ENCODE measurements around the gene AMHR2.
"Not testable (repeated sequence)": the region's sequence is repeated elsewhere in the genome, so short reads cannot be mapped to it uniquely, and the experiment has no call there.

AMHR2 gene

GRCh38 chr12:53415752-53416389, 7.8 kb upstream of the AMHR2 start:
- DNase-seq: not testable (repeated sequence)

- DNase-seq: not testable (repeated sequence)
Observed at GRCh38 chr12:53417291-53417816, 6.3 kb upstream of the AMHR2 start.

- no peak for DNase-seq
Observed at GRCh38 chr12:53418221-53418620, 5.4 kb upstream of the AMHR2 start.

- DNase-seq: no peak
Observed at GRCh38 chr12:53419756-53420155, 3.9 kb upstream of the AMHR2 start.

GRCh38 chr12:53422247-53422646, 1.4 kb upstream of the AMHR2 start:
- not testable (repeated sequence) for DNase-seq

GRCh38 chr12:53424626-53425514, 1.2 kb downstream of the AMHR2 start:
- no peak for DNase-seq

- no peak for DNase-seq
Observed at GRCh38 chr12:53425515-53426150, 2.0 kb downstream of the AMHR2 start.

- DNase-seq: no peak
Observed at GRCh38 chr12:53427905-53428594, 4.4 kb downstream of the AMHR2 start.

- no peak for DNase-seq
Observed at GRCh38 chr12:53428741-53429140, 5.1 kb downstream of the AMHR2 start.

- no peak for DNase-seq
Observed at GRCh38 chr12:53430116-53430515, 6.5 kb downstream of the AMHR2 start.

- no peak for DNase-seq
Observed at GRCh38 chr12:53431187-53431586, 7.5 kb downstream of the AMHR2 start.

GRCh38 chr12:53435326-53435725, 11.7 kb downstream of the AMHR2 start:
- not testable (repeated sequence) for DNase-seq

- DNase-seq: not testable (repeated sequence)
Observed at GRCh38 chr12:53439582-53439981, 15.9 kb downstream of the AMHR2 start.

GRCh38 chr12:53441040-53441833, 17.6 kb downstream of the AMHR2 start, which contains the start of gene PRR13:
Gene PRR13, plus strand, starts transcription at chr12:53441734. Its CDS starts 981 bp downstream, at chr12:53442715.
- DNase-seq: peak; percentile 96

- no peak for DNase-seq
Observed at GRCh38 chr12:53443955-53444354, 20.3 kb downstream of the AMHR2 start.

GRCh38 chr12:53444593-53445325, 21.1 kb downstream of the AMHR2 start:
- not testable (repeated sequence) for DNase-seq

GRCh38 chr12:53450936-53451335, 27.3 kb downstream of the AMHR2 start:
- no peak for DNase-seq

GRCh38 chr12:53451661-53452158, 28.1 kb downstream of the AMHR2 start, which contains the start of gene PCBP2:
Gene PCBP2, plus strand, starts transcription at chr12:53452102. Its CDS starts 2,699 bp downstream, at chr12:53454801.
- DNase-seq: peak; percentile 93

- peak; percentile 72 for DNase-seq
Observed at GRCh38 chr12:53452159-53453077, 28.8 kb downstream of the AMHR2 start.
